ENCODE measurements around the gene INHBA.

INHBA gene

GRCh38 chr7:41695661-41696322 is 7.1 kb downstream of the INHBA start:
- TF ChIP-seq, protein P1, sequence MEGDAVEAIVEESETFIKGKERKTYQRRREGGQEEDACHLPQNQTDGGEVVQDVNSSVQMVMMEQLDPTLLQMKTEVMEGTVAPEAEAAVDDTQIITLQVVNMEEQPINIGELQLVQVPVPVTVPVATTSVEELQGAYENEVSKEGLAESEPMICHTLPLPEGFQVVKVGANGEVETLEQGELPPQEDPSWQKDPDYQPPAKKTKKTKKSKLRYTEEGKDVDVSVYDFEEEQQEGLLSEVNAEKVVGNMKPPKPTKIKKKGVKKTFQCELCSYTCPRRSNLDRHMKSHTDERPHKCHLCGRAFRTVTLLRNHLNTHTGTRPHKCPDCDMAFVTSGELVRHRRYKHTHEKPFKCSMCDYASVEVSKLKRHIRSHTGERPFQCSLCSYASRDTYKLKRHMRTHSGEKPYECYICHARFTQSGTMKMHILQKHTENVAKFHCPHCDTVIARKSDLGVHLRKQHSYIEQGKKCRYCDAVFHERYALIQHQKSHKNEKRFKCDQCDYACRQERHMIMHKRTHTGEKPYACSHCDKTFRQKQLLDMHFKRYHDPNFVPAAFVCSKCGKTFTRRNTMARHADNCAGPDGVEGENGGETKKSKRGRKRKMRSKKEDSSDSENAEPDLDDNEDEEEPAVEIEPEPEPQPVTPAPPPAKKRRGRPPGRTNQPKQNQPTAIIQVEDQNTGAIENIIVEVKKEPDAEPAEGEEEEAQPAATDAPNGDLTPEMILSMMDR (conservative IDR thresholded peaks at IDR 0.05): no peak
- H3K27ac ChIP-seq: peak overlapping the region; percentile 36

DNA sequence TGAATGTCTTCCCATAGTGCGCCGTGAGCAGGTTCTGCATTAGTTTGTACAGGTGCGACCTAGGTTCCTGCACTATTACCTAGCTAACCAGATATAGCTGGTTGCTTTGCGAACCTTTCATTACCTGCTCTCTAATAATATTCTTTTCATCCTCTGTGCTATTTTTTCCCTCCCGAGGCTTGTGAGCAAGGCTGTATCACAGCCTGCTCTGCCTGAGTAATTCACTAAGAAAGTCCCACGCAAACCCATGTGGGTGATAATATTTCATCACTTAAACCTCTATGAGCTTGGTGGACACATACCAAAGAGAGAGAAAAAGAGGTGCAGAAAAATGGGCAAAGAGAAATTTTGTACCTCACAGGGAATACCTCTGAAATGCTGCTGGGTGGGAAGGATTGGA is 8.4 kb downstream of the INHBA start:
- no peak overlapping the region for H3K27ac ChIP-seq
- TF ChIP-seq, protein P1 (conservative IDR thresholded peaks at IDR 0.05): no peak

DNA sequence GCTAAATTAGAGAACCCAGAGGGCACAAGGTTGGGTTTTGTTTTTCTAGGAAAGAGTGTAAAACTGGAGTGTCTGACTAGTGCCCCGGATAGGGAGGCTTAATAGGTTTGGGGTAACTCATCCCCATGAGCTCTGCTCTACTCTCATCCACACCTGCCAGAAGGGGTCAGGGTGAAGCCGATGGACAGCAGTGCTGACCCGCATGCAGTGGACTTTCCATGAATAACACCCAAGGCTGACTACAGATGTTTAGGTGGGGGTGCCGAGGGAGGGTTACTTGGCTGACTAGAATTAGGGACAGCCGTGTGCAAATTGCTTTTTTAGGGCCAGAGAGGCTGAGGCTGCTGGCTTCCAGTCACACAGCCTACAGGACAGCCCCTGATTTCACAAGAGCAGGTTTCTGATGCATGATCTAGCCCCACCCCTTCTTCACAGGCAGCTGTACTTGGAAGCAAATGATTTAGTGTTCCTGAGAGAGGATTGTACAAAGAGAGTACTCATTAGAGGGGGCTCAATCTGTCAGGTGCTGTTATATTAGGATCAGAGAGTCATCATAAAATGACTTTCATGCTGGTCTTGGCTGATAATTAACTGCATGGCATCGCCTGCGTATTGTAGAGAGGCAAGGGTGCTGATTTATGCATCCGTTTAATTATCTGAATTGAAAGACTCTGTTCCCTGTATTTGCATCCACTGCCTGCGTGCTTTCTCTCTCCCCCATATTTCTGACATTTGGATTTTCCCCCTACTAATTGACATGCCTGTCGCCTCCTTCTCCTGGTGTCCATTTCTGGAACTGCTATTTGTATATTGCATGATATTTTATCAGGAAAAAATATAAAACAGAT is 9.5 kb downstream of the INHBA start:
- no peak overlapping the region for H3K27ac ChIP-seq
- TF ChIP-seq, protein P1 (conservative IDR thresholded peaks at IDR 0.05): peak; percentile 66

DNA sequence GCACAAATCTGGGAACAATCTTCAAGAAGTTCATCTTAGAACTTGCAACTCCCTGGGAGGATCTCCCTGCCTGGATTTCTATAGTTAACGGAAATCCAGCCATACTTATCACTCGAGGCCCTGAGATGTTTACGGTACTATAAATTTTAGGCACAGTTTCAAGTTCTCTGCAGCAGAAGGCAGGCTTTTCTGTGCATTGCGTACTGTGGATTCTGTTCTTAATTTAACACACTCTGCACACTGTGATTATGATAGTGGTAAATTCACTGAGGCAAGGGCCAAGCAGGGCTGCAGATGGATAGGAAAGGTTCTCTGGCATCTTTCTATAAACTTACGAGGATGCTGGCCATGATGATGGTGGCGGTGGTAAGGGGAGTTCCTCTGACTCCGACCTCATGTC is 10.6 kb downstream of the INHBA start:
- no peak overlapping the region for H3K27ac ChIP-seq
- TF ChIP-seq, protein P1 (conservative IDR thresholded peaks at IDR 0.05): no peak

DNA sequence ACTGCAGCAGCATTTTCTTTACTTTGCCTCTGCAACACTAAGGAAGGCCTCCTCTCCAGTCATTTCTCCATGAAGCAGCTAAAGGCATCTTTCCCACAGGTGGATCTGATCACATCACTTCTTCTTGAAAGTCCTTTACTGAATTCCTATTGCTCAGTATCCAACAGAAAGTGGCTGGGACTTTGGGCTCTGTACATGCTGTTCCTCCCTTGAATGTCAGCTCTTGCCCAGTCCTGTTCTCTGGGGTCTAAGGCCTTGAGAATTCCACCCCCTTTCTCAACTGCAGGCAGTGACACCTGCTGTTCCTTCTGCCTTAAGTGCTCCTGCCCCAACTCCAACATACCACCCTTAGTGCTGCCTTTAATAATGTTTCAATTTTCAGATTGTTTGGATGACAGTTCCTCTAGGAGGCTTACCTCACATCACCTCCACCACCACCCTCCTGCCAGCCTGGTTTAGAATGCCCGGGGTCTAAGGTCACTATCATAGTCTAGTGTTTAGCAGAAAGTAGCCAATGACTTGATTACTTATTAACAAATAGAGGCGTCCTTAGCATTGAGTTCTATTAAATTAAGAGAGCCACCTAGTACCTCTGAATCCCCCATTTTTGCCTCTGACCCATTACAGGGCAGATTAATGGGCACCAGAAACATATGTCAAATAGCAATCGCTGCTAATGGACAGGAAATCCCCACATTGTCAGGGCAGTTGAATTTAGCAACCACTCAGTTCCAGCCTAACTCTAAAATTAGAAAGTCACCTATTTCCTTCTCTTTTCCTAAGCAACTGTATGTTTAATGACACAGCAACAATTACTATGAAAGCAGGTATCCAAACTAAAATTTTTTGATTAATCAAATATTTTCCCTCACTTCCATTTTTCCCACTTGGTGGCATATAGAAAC is 11.4 kb downstream of the INHBA start:
- TF ChIP-seq, protein P1 (conservative IDR thresholded peaks at IDR 0.05): no peak
- no peak overlapping the region for H3K27ac ChIP-seq

DNA sequence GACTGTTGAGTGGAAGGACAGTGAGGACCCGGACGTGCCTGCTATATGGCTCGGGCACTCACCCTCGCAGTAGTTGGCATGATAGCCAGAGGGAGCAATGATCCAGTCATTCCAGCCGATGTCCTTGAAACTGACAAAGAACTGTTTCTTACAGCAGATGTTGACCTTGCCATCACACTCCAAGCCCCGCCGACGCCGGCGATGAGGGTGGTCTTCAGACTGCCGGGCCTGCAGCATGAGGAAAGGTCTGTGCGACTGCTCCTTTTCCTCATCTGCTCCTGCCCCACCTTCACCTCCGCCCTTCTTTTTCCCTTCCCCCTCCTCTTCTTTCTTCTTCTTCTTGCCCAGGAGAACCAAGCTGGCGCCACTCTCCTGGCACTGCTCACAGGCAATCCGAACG is 13.1 kb downstream of the INHBA start:
- TF ChIP-seq, protein P1 (conservative IDR thresholded peaks at IDR 0.05): no peak
- no peak overlapping the region for H3K27ac ChIP-seq

- TF ChIP-seq, protein P1 (conservative IDR thresholded peaks at IDR 0.05): no peak
- no peak overlapping the region for H3K27ac ChIP-seq
These were observed 14.0 kb downstream of the INHBA start for GRCh38 chr7:41688906-41689305.

All from VCaP (cell line).